Measurements from ENCODE around the gene KCNK5.

Gene KCNK5

DNA sequence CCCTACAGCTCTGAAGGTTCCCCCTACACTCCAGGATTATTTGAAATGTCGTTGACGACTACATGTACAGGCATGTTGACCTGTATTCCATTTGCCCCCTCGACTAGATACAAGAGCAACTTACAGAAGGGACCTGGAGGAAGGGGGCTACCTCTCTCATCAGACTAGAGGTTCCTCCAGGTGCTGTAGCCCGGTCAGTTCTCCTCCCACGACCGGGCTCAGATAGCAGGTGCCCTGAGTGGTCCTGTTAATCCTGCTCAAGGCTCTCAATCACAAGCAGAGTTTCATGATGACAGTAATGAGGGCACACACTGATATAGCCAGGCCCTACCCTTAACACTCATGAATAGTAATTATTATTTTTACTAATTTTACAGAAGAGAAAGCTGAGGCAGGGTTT, 36.5 kb downstream of the KCNK5 start:
- no peak for TF ChIP-seq Cebpa-rat (IDR thresholded peaks at IDR 0.05)
- Histone ChIP-seq H3K36me3 (no peaks in the 10 kb centered on the region), H3K9ac (no peak overlapping the region), H3K4me1 (peaks cover 14% of the 10 kb centered on the region), H3K4me3 (no peak overlapping the region), H4K20me1 (no peaks in the 10 kb centered on the region), H3K9me3 (no peaks in the 10 kb centered on the region), H3K27me3 (peaks cover 7% of the 10 kb centered on the region; the same call in 1 of the 2 replicates), H3K4me2 (no peak overlapping the region), H3K27ac (no peak overlapping the region)

DNA sequence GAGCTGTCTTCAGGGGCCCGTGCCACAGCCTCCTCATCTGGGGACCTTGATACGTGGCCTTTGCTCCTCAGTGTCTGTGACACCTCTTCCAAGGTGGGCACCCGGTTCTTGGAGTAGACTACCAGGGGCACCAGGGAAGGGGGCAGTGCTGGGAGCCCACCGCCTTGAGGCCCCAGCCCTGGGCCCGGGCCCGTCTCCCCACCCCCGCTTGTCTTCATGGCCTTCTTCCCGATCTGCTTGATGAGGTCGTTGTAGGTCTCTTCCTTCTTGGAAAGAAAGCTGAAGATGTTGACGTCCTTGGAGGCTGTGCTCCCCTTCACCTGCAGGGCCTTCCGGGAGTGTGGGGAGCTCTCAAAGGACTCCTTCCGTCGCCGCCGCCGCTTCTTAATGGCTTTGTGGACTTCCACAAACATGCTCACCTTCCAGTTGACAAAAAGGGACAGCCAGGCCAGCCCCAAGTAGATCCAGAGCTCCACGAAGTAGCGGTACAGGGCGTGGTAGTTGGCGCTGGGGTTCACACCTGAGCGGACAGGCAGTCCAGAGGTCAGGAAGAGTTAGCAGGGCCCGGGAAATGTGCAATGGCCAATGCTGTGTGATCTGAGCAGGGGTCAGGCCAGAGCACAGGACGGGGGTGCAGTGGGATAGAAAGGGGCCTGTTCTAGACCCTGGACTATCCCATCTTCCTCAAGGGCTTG, 37.9 kb downstream of the KCNK5 start:
- Histone ChIP-seq H3K36me3 (no peaks in the 10 kb centered on the region), H3K9me3 (no peaks in the 10 kb centered on the region), H3K27ac (no peak overlapping the region)

DNA sequence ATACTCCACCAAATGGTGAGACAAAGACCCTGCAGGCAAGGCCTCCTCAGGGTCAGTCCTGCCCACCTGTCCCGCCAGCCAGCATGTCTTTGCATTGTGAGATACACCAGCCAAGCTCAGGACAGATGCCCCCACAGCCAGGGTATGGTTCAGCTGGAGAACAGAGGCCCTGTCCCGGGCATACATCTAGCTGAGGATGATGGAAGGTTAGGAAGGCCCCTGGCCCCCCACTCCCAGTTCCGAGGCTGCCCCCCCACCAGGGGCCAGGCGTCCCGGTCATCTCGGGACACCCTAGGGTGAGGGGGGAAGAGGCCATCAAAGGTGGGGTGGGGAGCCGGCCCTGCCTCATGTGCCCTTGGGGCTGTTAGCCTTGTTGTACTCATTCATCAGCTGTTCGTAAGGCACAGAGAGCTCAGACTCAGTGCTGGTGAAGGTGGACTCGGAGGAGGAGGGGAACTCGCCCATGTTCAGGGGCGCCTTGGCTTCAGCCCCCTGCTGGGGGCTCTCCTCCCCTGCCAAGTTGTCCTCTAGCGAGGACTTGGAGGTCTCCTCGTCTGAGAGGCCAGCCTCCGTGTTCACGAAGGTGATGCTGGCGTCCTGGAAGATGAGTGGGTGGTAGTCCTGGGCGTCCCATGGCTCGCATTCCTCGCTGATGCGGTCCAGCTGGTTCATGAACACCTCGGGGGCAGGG, 38.6 kb downstream of the KCNK5 start:
- H3K4me3 ChIP-seq, result no peak overlapping the region
- H3K36me3 ChIP-seq, result no peaks in the 10 kb centered on the region
- H3K27me3 ChIP-seq, result no peaks in the 10 kb centered on the region
- no peak overlapping the region for H3K27ac ChIP-seq
- TF ChIP-seq Cebpa-rat (IDR thresholded peaks at IDR 0.05), result no peak
- no peak overlapping the region for H3K4me2 ChIP-seq
- no peaks in the 10 kb centered on the region for H4K20me1 ChIP-seq
- H3K9ac ChIP-seq, result no peak overlapping the region
- H3K4me1 ChIP-seq, result no peaks in the 10 kb centered on the region
- H3K9me3 ChIP-seq, result no peaks in the 10 kb centered on the region

More for the DNA sequence above, 37.9 kb downstream of the KCNK5 start:
- Histone ChIP-seq H3K27me3 (peaks cover 3% of the 10 kb centered on the region; the same call in 1 of the 2 replicates), H3K4me2 (no peak overlapping the region), H3K9ac (no peak overlapping the region), H4K20me1 (no peaks in the 10 kb centered on the region), H3K4me1 (peaks cover under 1% of the 10 kb centered on the region), H3K4me3 (no peak overlapping the region)
- TF ChIP-seq Cebpa-rat (IDR thresholded peaks at IDR 0.05), result no peak

DNA sequence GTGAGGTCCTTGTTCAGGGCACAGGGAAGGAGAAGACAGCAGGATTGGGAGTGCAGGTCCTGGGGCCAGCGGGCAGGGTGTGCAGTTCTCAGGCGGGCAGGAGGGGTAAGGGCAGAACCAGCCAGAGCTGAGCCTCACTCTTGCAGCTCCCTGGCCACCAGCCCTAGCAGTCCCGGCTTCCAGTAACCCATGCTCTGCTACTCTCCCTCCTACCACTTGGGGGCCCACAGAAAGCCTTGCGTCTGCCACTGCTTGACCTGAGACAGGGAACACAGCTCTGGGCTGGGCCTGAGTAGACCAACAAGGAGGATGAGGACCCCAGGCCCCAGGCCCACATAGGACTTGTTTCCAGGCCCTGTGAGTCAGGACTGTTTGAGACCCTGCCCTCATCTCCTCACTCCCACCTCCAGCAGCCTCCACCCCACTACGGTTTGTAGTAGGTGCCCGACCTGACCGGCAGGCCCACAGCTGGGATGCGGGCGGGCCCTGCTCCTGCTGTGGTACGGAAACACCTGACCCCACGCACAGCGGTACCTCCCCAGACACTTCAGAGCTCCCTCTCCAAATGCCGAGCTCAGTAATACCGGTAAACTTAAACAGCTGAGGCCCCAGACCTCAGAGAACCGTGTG, 39.2 kb downstream of the KCNK5 start:
- Histone ChIP-seq H4K20me1 (no peaks in the 10 kb centered on the region), H3K4me1 (no peaks in the 10 kb centered on the region), H3K4me3 (no peak overlapping the region), H3K36me3 (no peaks in the 10 kb centered on the region), H3K27me3 (no peaks in the 10 kb centered on the region), H3K4me2 (no peak overlapping the region), H3K27ac (no peak overlapping the region), H3K9me3 (no peaks in the 10 kb centered on the region), H3K9ac (no peak overlapping the region)
- TF ChIP-seq Cebpa-rat (IDR thresholded peaks at IDR 0.05), result no peak

DNA sequence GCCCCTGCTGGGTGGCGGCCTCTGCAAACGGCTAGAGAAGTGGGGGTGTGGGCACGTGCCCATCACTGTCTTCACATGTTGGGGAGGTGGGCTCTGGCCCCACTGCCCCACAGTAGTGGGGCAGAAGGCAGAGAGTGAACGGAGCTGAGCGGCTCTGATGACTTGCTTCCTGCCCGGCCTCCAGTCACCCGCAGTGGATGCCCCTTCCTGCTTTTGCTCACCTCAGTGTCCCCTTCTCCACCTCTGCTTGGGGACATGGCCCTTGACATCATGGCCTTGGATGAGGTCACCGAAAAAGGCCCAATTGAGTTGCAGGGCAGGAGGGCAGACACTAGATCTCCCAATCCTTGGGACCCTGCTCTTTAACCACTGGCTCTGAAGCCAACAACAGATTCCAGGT, 40.1 kb downstream of the KCNK5 start:
- H3K36me3 ChIP-seq, result no peaks in the 10 kb centered on the region
- H4K20me1 ChIP-seq, result no peaks in the 10 kb centered on the region
- no peaks in the 10 kb centered on the region for H3K27me3 ChIP-seq
- H3K9ac ChIP-seq, result no peak overlapping the region
- no peak for TF ChIP-seq Cebpa-rat (IDR thresholded peaks at IDR 0.05)
- no peaks in the 10 kb centered on the region for H3K4me1 ChIP-seq
- no peak overlapping the region for H3K4me2 ChIP-seq
- no peak overlapping the region for H3K27ac ChIP-seq
- no peaks in the 10 kb centered on the region for H3K9me3 ChIP-seq
- no peak overlapping the region for H3K4me3 ChIP-seq

DNA sequence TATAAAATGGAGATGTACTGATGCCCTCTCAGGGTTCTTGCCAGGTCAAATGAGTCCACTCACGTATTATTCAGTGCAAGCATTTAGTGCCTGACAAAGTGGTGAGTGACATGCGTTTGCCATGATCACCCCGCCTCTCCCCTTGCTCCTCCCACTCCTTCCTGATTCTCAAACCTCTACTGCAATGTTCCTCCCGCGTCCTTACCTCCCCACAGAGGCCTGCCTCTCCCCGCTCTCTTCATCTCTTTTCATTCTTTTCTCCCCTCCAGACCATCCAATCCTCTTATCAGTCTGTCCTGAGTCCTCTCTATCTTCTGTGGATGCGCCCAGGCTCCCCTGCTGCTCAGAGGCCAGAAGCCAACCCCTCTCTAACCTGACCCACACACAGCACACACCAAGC, 40.7 kb downstream of the KCNK5 start:
- no peak overlapping the region for H3K27ac ChIP-seq
- H3K4me3 ChIP-seq, result no peak overlapping the region
- no peaks in the 10 kb centered on the region for H3K36me3 ChIP-seq
- no peak for TF ChIP-seq Cebpa-rat (IDR thresholded peaks at IDR 0.05)
- H3K27me3 ChIP-seq, result no peaks in the 10 kb centered on the region
- H3K9me3 ChIP-seq, result no peaks in the 10 kb centered on the region
- H4K20me1 ChIP-seq, result no peaks in the 10 kb centered on the region
- H3K4me2 ChIP-seq, result no peak overlapping the region
- H3K9ac ChIP-seq, result no peak overlapping the region
- no peaks in the 10 kb centered on the region for H3K4me1 ChIP-seq

DNA sequence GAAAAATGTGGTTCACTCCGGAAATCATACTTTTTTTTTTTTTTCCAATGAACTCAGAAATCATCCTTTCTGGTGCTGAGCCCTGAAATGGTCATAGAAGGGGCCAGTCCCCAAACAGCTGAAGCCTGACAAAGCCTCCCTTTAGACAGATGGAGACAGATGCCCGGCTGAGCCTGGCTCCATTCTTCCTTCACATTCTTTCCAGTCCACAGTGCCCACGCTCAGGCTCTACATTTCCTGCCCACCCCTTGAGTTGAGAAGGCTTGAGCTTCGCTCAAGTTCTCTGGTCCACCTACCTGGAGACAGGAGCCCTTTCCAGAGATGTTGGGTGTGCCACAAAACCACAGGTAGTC, 41.2 kb downstream of the KCNK5 start:
- Histone ChIP-seq H3K9me3 (no peaks in the 10 kb centered on the region), H3K4me1 (no peaks in the 10 kb centered on the region), H3K27me3 (no peaks in the 10 kb centered on the region), H4K20me1 (no peaks in the 10 kb centered on the region), H3K4me3 (no peak overlapping the region), H3K9ac (no peak overlapping the region), H3K27ac (no peak overlapping the region), H3K4me2 (no peak overlapping the region), H3K36me3 (no peaks in the 10 kb centered on the region)
- TF ChIP-seq Cebpa-rat (IDR thresholded peaks at IDR 0.05), result no peak

DNA sequence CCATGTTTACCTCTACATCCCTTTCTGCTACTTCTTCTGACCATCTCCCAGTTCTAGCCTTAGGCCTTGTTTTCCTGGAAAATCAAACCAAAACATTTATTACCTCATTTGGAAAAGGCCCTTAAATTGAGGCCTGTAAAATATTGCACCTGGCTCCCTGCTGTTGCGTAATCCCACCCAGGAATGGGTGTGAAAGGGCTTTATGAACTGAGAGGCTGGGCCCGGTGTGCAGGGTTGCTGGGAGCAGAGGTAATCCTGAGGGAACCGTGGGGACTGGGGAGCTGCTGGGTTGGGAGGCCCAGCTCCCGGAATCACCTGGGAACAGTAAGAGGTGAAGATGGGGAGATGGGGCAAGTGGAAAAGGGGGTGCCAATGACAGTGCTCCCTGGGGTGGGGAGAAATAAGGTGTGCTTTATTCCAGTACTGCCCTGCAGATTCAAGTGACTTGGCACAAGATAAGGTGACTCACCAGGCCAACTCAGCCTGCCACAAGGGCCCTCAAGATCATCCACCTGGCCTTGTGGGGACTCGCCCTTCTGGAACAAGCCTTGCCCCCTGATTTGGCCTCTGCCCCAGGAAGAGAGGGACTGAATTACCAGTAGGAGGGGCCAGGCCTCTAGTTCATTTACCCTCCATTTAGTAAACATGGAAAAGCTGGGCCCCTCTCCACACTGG, 44.2 kb downstream of the KCNK5 start:
- no peaks in the 10 kb centered on the region for H3K27me3 ChIP-seq
- no peaks in the 10 kb centered on the region for H3K9me3 ChIP-seq
- H3K9ac ChIP-seq, result no peak overlapping the region
- H3K4me1 ChIP-seq, result no peaks in the 10 kb centered on the region
- no peak overlapping the region for H3K4me2 ChIP-seq
- H3K36me3 ChIP-seq, result no peaks in the 10 kb centered on the region
- peak; percentile 85 for TF ChIP-seq Cebpa-rat (IDR thresholded peaks at IDR 0.05)
- H3K4me3 ChIP-seq, result no peak overlapping the region
- H4K20me1 ChIP-seq, result no peaks in the 10 kb centered on the region
- no peak overlapping the region for H3K27ac ChIP-seq

DNA sequence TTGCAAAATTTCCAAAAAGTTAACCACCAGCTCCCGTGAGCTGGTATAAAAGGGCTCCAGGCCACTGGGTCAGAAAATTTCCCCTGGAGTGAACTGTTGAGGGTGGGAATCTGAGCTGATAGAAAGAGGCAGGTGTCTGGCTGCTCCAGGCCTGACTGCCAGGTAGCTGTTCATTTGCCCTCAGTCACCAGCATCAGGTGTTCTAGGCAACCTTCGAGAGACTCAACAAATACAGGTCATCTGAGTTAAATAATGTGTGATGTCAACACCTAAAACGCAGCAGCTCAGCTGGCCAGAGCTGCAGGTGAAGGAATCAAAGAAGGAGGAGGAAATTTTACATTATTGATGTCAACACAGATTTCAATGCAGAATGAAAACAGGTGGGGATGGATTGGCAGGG, 46.7 kb downstream of the KCNK5 start:
- Histone ChIP-seq H3K9ac (no peak overlapping the region), H3K4me2 (no peak overlapping the region), H3K4me1 (no peaks in the 10 kb centered on the region), H4K20me1 (no peaks in the 10 kb centered on the region), H3K27me3 (no peaks in the 10 kb centered on the region), H3K27ac (no peak overlapping the region), H3K36me3 (no peaks in the 10 kb centered on the region), H3K9me3 (peaks cover 9% of the 10 kb centered on the region), H3K4me3 (no peak overlapping the region)
- no peak for TF ChIP-seq Cebpa-rat (IDR thresholded peaks at IDR 0.05)

DNA sequence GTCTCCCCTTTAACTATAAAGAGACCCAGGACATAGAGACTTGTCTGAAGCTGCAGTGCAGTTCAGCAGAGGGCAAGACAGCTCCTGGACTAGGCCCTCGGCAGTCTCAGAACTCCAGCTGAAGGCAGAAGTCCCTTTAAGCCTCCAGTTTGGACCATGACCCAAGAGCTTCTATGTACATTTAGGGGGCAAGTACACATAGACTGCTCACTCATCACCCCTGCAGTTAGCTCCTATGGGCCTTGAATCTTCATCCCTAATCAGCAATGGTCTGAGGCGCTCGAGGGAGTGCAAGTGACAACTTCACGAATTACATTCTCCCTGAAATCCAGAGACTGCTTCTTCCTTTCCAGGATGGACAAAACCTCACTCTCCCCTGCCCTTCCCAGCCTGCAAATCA, 47.4 kb downstream of the KCNK5 start:
- no peak overlapping the region for H3K4me2 ChIP-seq
- H4K20me1 ChIP-seq, result no peaks in the 10 kb centered on the region
- H3K36me3 ChIP-seq, result no peaks in the 10 kb centered on the region
- H3K27ac ChIP-seq, result no peak overlapping the region
- H3K4me3 ChIP-seq, result no peak overlapping the region
- peaks cover 16% of the 10 kb centered on the region for H3K9me3 ChIP-seq
- no peaks in the 10 kb centered on the region for H3K27me3 ChIP-seq
- no peak for TF ChIP-seq Cebpa-rat (IDR thresholded peaks at IDR 0.05)
- no peaks in the 10 kb centered on the region for H3K4me1 ChIP-seq
- H3K9ac ChIP-seq, result no peak overlapping the region

Data from BLaER1 (cell line).